ENCODE data around the gene KCNAB1.

- TF ChIP-seq CTCF (IDR thresholded peaks at IDR 0.05) (no peak), POLR2A (IDR thresholded peaks at IDR 0.05) (no peak)
Observed at GRCh38 chr3:156300371-156300770, 180.0 kb downstream of the KCNAB1 start.

All from tibial nerve (tissue), 3 donors.